ENCODE measurements around the gene SLCO4A1.

The SLCO4A1 gene

DNA sequence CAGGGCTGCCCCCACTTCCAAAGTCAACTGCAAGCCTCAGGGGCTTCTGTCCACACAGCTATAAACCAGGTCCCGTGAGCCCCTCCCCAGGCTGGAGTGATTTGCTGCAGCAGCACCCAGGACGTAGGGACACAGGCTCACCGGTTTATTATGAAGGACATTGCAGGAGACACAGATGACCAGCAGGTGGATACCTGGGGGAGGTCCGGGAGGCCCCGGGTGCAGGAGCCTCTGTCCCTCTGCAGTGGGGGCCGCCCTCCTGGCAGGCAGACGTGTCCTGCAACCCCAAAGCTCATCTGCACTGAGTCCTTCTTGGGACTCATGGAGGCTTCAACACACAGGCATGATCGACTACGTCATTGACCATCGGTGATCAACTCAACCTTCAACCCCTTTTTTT, 51.8 kb downstream of the SLCO4A1 start:
- Histone ChIP-seq H3K4me3 (ENCODE audit: low read depth, low read length) (no peak overlapping the region), H3K4me2 (ENCODE audit: low read length) (no peak overlapping the region), H3K9me3 (ENCODE audit: control insufficient read depth, low read length) (no peaks in the 10 kb centered on the region), H2AFZ (no peak overlapping the region), H3K36me3 (ENCODE audit: control insufficient read depth, insufficient read depth, low read length) (no peaks in the 10 kb centered on the region), H3K79me2 (no peaks in the 10 kb centered on the region), H3K4me1 (no peaks in the 10 kb centered on the region), H3K9ac (no peak overlapping the region), H3K27ac (no peak overlapping the region), H3K27me3 (ENCODE audit: control insufficient read depth, insufficient read depth, low read length) (no peaks in the 10 kb centered on the region)
- TF ChIP-seq, protein P1, sequence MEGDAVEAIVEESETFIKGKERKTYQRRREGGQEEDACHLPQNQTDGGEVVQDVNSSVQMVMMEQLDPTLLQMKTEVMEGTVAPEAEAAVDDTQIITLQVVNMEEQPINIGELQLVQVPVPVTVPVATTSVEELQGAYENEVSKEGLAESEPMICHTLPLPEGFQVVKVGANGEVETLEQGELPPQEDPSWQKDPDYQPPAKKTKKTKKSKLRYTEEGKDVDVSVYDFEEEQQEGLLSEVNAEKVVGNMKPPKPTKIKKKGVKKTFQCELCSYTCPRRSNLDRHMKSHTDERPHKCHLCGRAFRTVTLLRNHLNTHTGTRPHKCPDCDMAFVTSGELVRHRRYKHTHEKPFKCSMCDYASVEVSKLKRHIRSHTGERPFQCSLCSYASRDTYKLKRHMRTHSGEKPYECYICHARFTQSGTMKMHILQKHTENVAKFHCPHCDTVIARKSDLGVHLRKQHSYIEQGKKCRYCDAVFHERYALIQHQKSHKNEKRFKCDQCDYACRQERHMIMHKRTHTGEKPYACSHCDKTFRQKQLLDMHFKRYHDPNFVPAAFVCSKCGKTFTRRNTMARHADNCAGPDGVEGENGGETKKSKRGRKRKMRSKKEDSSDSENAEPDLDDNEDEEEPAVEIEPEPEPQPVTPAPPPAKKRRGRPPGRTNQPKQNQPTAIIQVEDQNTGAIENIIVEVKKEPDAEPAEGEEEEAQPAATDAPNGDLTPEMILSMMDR (IDR thresholded peaks at IDR 0.05) = no peak

DNA sequence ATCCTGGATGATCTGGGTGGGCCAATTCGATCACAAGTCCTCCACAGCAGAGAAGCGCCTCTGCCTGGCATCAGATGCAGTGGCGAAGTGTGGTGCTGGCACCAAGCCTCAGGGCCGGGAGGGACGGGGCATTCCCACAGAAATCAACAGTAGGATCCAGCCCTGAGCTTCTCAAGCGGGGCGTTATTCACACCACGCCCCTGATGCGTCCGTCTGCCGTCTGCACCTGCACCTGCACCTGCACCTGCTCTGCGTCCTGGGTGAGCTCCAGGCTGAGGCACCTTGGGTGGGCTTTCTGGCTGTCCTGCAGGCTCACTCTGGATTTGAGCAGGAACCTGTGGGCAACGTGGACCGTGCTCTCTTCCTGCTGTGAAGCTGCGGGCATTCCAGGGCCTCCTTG, 52.6 kb downstream of the SLCO4A1 start:
- Histone ChIP-seq H3K9me3 (ENCODE audit: control insufficient read depth, low read length) (no peaks in the 10 kb centered on the region), H3K36me3 (ENCODE audit: control insufficient read depth, insufficient read depth, low read length) (no peaks in the 10 kb centered on the region), H3K27ac (no peak overlapping the region), H3K9ac (no peak overlapping the region), H3K79me2 (no peaks in the 10 kb centered on the region), H3K27me3 (ENCODE audit: control insufficient read depth, insufficient read depth, low read length) (no peaks in the 10 kb centered on the region), H3K4me1 (no peaks in the 10 kb centered on the region), H2AFZ (no peak overlapping the region), H3K4me3 (ENCODE audit: low read depth, low read length) (no peak overlapping the region), H3K4me2 (ENCODE audit: low read length) (no peak overlapping the region)
- TF ChIP-seq, protein P1 (IDR thresholded peaks at IDR 0.05) = no peak

DNA sequence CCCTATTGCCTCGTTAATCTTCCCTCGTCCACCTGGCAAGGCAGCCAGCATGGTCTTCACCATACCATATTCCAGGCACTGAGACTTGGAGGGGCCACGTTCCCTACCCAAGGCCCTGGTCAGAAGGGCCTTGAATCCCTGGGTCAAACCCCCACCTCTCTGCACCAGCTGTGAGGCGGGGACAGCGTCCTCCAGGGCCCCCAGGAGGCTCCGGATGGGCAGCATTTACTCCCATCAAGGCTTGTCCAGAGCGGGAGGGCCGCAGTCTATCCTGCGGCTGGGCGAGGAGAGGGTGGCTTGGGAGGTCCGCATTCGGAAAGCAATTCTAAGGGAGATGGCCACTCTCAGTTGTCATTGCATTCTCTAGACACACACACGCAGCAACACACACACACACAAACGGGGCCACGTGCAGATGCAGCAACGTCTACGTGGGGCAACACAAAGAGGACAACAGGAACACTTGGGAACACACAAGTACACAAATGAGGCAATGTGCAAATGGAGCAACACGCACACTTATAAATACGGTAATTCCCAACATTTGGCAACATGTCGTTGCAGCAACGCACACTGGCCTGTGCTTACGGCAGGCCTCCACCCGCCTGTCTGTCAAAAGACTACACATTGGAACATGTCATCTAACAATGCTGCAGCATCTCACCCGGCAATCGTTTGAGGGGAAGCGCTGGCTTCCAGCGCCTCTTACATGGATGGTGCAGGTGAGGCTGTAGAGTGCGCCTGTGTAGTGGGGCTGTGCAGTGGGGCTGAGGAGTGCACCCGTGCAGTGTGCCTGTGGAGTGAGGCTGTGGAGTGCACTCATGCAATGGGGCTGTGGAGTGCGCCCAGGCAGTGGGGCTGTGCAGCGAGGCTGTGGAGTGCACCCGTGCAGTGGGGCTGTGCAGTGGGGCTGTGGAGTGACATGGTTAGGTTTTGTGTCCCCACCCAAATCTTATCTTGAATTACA, 53.4 kb downstream of the SLCO4A1 start:
- no peak overlapping the region for H3K27ac ChIP-seq
- H3K4me1 ChIP-seq = no peaks in the 10 kb centered on the region
- H3K36me3 ChIP-seq (ENCODE audit: control insufficient read depth, insufficient read depth, low read length) = no peaks in the 10 kb centered on the region
- TF ChIP-seq, protein P1 (IDR thresholded peaks at IDR 0.05) = no peak
- H3K79me2 ChIP-seq = no peaks in the 10 kb centered on the region
- H3K4me2 ChIP-seq (ENCODE audit: low read length) = no peak overlapping the region
- no peak overlapping the region for H3K9ac ChIP-seq
- no peaks in the 10 kb centered on the region for H3K9me3 ChIP-seq (ENCODE audit: control insufficient read depth, low read length)
- no peaks in the 10 kb centered on the region for H3K27me3 ChIP-seq (ENCODE audit: control insufficient read depth, insufficient read depth, low read length)
- no peak overlapping the region for H3K4me3 ChIP-seq (ENCODE audit: low read depth, low read length)
- H2AFZ ChIP-seq = no peak overlapping the region

DNA sequence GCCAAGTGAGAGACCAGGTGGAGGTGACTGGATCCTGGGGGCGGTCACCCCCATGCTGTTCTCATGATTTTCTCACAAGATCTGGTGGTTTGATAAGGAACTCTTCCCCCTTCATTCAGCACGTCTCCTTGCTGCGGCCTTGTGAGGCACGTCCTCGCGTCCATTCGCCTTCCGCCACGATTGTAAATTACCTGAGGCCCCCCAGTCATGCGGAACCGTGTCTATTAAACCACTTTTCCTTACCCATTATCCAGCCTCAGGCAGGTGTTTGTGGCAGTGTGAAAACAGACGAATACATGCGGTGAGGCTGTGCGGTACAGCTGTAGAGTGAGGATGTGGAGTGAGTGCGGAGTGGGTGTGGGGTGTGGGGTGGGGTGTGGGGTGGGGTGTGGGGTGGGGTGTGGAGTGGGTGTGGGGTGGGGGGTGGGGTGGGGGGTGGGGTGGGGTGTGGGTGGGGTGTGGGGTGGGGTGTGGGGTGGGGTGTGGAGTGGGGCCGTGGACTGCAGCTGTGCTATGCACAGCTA, 54.2 kb downstream of the SLCO4A1 start:
- Histone ChIP-seq H3K4me2 (ENCODE audit: low read length) (no peak overlapping the region), H2AFZ (no peak overlapping the region), H3K4me1 (no peaks in the 10 kb centered on the region), H3K9ac (no peak overlapping the region), H3K4me3 (ENCODE audit: low read depth, low read length) (no peak overlapping the region), H3K9me3 (ENCODE audit: control insufficient read depth, low read length) (no peaks in the 10 kb centered on the region), H3K36me3 (ENCODE audit: control insufficient read depth, insufficient read depth, low read length) (no peaks in the 10 kb centered on the region), H3K27ac (no peak overlapping the region), H3K79me2 (no peaks in the 10 kb centered on the region), H3K27me3 (ENCODE audit: control insufficient read depth, insufficient read depth, low read length) (no peaks in the 10 kb centered on the region)
- TF ChIP-seq, protein P1 (IDR thresholded peaks at IDR 0.05) = no peak
